SH-SY5Y (cell line): Measurements from ENCODE around the gene SLC22A16.

Experiments
- GATA2 ChIP-seq: IDR thresholded peaks from 2 replicates; pipeline ENCODE4 v1.6.1; 2011; ENCODE audit warnings: mild to moderate bottlenecking, low read depth, low read length
- GATA3 ChIP-seq: IDR thresholded peaks from 2 replicates; pipeline ENCODE4 v1.6.1; 2011; ENCODE audit warnings: low read depth, mild to moderate bottlenecking, low read length, moderate library complexity

The SLC22A16 gene, protein sequence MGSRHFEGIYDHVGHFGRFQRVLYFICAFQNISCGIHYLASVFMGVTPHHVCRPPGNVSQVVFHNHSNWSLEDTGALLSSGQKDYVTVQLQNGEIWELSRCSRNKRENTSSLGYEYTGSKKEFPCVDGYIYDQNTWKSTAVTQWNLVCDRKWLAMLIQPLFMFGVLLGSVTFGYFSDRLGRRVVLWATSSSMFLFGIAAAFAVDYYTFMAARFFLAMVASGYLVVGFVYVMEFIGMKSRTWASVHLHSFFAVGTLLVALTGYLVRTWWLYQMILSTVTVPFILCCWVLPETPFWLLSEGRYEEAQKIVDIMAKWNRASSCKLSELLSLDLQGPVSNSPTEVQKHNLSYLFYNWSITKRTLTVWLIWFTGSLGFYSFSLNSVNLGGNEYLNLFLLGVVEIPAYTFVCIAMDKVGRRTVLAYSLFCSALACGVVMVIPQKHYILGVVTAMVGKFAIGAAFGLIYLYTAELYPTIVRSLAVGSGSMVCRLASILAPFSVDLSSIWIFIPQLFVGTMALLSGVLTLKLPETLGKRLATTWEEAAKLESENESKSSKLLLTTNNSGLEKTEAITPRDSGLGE

DNA sequence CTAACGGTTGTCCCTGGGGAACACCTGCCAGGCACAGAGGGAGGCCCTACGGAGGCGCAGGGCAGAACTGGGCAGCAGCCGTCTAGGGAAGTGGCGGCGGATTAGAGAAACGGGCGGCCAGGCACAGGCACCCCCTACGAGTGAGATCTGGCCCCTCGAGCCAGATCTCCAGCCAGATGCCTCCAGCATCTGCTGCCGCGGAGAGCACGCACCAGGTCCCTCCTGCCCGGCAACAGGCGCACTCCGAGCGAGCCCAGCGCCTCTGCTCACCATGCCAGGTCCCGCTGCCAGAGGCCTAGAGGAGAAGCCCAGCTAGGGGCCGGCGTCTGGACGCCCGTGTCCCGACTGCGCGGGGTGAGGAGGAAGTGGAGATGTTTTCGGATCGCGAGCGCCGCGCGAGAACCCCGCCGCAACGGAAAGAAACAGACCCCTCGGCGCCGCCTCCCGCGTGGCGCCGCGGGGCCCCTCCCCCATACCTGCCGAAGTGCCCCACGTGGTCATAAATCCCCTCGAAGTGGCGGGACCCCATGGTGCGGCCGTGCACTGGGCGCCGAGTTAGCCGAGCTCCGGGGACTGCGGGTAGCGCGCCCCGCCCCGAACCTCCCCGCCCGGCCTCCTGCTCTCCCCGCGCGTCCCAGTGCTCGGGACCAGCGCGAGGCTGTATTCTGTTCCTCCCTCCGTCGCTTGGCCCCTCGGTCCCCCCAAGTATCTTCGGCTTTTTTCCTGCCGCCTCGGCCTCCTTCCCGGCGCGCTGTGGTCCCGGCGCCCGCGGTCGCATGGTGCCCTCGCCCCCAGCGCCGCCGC lies at the start of gene SLC22A16:
TSS of gene SLC22A16 (minus strand) at position 568 of the 804 bp plus-strand sequence. CDS start at position 529, 39 bp downstream.
- TF ChIP-seq GATA2 (no peak), GATA3 (no peak)

DNA sequence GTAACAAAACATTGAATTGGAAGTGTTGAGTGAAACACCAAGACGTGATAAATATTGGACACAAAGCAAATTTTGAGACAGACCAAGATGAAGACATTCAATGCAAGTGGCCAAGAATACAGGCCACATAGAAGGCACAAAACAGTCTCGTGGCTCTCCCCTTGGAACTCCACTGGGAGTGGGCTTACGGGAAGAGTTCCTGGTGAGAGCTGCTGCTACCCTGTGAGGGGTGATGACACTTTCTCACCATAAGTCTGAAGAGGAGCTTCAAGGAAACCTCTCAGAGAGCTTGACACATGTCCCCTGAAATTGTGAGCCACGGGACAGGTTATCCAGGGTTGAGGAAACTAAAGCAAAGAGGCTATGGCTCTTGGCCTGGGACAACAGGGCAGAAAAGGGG lies 48.6 kb upstream of the SLC22A16 start:
- TF ChIP-seq GATA2 (no peak), GATA3 (no peak)

DNA sequence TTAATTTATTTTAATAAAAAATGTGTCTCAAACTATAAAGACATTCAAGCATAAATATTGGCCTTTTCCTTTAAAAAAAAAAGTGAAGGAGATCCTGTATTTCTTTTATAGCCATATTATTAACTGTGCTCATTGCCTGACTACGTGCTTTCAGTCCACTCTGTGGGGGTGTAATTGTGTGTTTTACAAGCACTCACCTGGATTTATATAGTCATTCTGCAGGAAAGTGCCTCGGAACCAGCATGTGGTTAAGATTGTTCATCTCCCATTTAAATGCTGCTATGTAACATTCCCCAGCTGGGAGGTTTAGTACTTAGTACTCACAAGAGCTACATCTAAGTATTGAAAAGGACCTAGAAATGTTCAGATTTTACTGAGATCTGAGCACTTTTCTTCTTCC lies 47.9 kb upstream of the SLC22A16 start:
- no peak for TF ChIP-seq GATA2
- no peak for TF ChIP-seq GATA3

DNA sequence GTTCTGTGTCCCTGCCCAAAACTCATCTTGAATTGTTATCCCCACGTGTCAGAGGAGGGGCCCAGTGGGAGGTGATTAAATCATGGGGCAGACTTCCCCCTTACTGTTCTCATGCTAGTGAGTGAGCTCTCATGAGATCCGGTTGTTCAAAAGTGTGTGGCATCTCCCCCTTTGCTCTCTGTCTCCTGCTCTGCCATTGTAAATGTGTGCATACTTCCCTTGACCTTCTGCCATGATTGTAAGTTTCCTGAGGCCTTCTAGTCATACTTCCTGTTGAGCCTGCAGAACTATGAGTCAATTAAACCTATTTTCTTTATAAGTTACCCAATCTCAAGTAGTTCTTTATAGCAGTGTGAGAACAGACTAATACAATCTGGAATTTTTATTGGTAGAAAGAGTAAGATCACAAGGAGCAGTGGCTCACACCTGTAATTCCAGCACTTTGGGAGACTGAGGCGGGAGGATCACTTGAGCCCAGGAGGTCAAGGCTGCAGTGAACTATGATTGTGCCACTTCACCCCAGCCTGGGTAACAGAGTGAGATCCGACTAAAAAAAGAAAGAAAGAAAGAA lies 47.1 kb upstream of the SLC22A16 start:
- TF ChIP-seq GATA3 = no peak
- no peak for TF ChIP-seq GATA2

DNA sequence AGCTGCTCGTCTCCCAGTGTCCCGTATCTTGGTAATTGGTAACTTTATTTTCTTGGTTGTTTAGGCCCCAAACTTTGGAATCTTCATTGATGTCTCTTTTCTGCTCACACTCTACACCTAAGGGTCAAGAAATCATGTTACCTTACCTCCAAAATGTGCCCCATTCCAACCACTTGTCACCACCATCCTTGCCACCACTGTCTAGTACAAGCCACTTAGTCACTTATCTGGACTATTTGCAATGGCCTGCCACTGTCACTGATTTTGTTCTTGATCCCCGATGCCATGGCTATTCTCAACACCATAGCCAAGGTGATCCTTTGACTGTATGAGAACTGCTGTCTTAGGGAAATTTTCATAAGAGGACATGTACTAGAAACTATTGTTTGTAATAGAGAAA lies 46.0 kb upstream of the SLC22A16 start:
- TF ChIP-seq GATA2 (no peak), GATA3 (no peak)

DNA sequence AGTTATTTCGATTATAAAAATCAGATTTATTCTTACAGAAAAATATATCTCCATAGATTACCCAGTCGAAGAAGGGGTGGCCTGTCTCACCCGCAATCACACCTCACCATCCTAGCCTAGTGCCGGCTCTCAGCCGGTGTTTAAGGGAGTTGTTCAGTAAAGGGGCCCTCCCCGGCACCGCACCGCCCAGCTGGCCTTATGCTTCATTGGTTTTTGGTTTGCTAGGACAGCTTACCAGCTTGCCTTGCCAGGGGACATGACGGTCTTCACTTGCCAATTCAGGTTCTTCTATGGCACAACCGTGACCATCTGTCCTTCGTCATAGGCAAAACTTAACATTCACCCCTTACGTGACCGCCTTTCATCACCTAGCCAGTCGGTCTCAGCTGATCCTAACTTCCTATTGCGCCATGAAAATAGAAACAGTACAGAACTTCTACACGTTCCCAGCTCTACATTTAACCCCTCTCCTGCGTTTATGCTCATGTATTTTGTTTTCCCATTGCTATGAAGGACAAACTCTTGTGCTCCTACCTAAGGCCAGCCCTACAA lies 44.7 kb upstream of the SLC22A16 start:
- TF ChIP-seq GATA2 = no peak

DNA sequence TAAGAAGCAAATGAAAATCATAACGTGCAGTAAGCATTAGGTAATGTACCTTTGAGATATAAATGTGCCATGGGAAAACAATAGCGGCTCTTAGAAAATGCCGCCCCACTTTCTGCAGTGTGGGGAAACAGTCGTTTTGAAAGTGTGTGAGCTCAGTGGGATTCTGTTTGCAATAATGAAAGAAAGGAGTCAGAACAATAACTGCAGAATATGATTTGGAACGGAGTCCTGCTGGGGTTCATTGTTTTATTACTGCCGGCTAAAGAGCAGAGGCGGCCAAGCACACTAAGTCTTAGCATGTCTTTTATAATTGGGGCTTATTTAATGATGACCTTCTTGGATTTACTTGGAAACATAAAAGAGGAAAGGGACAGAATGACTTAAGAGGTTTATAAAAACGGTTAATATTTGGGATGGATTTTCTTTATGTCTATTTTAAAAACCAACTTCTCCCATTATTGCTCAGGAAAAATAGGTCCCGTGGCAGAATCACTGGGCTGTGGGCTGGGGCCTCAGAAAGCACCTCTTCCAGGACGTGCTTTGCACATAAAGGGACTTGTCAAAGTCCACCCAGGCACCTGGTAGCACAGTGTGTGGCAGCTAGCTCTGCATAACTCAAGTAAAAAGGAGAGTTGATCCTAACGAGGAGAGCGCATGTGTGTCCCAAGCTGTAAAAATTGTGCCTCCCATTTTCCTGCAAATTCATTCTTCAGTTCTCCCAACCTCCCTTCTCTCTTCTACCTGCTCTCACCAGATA lies 44.0 kb upstream of the SLC22A16 start:
- TF ChIP-seq GATA3 = no peak
- no peak for TF ChIP-seq GATA2

DNA sequence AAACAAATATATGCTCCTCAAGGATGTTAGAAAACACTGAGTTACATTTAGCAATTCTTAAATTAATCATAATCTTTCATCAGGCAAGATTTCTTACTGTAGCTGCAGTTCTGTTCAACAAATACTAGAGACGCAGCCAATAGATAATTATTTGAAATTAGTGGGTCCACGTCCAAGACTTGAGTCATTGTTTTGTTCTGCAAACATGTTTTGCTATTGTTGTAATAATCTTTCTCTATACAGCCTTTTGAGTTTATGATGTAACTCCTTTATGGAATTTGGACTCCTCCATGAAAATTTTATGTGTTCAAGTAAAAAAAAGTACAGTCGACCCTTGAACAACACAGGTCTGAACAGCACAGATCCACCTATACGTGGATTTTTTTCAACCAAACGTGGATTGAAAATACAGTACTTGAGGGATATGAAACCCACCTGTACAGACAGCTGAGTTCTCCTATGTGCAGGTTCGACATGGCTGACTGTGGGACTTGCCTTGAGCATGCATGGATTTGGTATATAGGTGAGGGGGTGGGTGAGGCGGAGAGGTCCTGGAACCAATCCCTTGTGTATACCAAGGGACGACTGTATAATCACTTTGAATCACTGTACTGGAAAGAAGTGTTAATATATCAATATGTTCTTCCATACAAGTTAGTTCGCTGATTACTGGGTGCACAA lies 41.3 kb upstream of the SLC22A16 start:
- TF ChIP-seq GATA2 = no peak
- TF ChIP-seq GATA3 = no peak

DNA sequence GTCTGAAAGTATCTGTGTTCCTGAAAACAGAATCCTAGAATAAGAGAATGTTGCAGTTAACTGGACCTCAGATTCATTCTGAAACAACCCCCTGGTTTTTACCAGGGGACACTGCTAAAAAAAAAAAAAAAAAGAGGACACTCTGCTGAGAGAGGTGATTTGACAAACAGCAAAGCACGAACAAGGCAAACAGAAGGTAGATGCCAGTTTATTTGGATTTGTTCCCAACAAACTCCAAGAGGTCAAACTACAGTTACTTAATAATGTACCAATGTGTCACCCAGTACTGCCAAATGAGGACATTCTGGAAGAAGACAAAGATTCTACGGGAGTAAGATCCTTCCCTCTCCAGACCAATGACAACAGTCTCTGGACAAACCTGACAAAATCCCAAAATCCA lies 40.6 kb upstream of the SLC22A16 start:
- TF ChIP-seq GATA3 (no peak), GATA2 (no peak)

DNA sequence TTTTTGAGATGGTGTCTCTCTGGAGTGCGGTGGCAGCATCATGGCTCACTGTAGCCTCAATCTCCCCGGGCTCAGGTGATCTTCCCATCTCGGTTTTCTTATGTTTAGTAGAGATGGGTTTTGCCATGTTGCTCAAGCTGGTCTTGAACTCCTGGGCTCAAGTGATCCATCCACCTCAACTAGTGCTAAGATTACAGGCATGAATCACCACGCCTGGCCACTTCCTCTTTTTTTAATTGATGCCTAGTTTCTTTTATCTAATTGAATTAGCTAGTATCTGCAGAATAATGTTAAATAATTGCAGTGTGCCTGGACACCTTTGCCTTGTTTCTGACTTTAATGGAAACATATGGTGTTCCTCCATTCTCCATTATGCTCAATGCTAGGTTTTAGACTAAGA lies 38.4 kb upstream of the SLC22A16 start:
- TF ChIP-seq GATA2 (no peak), GATA3 (no peak)

DNA sequence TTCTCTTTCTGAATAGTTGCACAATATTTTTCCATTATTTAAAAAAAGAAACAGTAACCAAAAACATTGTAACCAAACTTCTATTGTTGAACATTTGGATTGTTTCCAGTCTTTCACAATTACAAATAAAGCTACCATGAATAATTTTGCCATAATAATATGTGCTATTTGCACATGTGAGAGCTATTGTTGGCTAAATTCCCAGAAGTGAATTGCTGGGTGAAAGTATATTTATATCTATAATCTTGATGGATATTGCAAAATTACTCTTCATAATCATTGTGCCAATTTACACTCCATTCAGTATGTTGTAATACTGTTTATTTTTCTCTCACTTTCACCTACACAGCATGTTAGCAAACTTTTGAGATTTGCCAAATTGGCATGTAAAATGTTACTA lies 36.6 kb upstream of the SLC22A16 start:
- TF ChIP-seq GATA3 (no peak), GATA2 (no peak)

DNA sequence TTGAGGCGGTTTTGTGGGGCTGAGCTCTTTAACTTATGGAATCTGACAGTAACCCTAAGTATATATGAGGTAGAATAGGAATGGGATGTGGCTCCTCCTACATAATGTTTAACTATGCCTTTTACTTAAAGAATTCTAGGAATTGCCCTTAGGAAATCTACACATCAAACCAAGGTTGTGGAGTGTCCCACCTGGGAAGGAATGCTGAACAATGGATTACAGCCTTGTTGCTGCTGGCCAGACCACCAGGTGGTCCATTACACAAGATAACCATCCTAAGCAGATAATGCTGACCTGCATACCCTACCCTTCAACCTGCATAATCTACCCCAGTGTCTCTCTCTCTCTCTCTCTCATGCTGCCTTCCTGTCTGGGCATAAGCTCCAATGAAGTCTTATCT lies 35.0 kb upstream of the SLC22A16 start:
- no peak for TF ChIP-seq GATA2
- TF ChIP-seq GATA3 = no peak

DNA sequence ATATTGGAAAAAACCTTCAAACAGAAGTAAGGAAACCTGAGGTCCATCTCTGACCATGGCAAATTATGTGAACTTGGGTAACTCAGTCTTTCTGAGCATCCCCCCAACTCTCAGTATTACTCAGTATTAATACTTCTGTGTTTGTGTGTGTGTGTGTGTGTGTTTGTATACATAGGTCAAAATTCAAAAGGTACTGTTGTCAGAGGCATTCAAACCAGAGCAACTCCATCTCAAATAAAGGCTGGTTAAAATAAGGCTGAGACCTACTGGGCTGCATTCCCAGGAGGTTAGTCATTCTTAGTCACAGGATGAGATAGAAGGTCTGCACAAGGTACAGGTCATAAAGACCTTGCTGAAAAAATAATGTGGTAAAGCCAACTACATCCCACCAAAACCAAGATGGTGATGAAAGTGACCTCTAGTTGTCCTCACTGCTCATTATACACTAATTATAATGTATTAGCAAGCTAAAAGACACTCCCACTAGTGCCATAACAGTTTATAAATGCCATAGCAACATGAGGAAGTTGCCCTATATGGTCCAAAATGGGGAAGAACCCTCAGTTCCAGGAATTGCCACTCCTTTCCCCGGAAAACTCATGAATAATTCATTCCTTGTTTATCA lies 33.3 kb upstream of the SLC22A16 start:
- TF ChIP-seq GATA3 = no peak
- no peak for TF ChIP-seq GATA2

DNA sequence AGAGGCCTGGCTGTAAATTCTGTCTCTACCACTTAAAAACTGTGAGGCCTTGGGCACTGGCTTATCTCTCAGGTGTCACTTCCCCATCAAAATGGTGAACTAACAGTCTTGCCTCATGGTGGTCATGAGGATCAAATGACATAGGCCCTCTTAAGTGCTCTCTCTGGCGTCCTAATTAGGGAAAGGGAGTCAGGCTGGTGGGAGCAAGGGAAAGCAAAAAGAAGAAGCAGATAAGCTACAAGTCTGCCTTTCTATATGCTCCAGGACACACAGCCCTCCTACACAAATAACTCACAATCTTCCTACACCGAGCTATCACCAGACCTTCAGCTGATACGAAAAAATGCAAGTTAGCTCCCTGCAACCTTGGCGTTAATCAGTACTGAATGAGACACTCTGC lies 19.5 kb upstream of the SLC22A16 start:
- TF ChIP-seq GATA2 = no peak
- TF ChIP-seq GATA3 = no peak
